HepG2 (cell line): ENCODE results near the gene PDE9A. TPM values are rescaled to one million over a fixed set of nuclear protein-coding genes. Genes with fewer than 3 reads are reported as not detected.
A peak's percentile ranks its signal among the peaks of the same experiment; 100 is the strongest.

ENCODE experiments used
- AGO1 ChIP-seq: fragments of 200-400 bp; formaldehyde crosslinking; IDR thresholded peaks from 2 replicates; pipeline ENCODE4 v1.6.1; 2017; ENCODE audit warnings: mild to moderate bottlenecking, low read depth, low read length, moderate library complexity; ENCODE audit not compliant: poor library complexity, severe bottlenecking
- ATF7-NPFF ChIP-seq: sonication (generic); formaldehyde crosslinking; IDR thresholded peaks from 2 replicates; pipeline ENCODE4 v1.8.1; 2023; ENCODE audit warnings: mild to moderate bottlenecking, low read depth, missing genetic modification reagents, moderate library complexity
- HOXD1 ChIP-seq: sonication (generic); formaldehyde crosslinking; IDR thresholded peaks from 2 replicates; pipeline ENCODE4 v1.5.0; 2020; ENCODE audit warnings: missing genetic modification reagents
- MAZ ChIP-seq, 2 experiments: sonication (generic) in 1 of 2; formaldehyde crosslinking in 1 of 2; IDR thresholded peaks; 2 replicates each; pipeline versions ENCODE4 v1.5.0 to v1.6.1; 2012 to 2020; ENCODE audit warnings: low read depth in 2 of 2, mild to moderate bottlenecking in 2 of 2, borderline replicate concordance in 1 of 2, improper control_type of control experiment in 1 of 2, low read length in 1 of 2, missing genetic modification reagents in 1 of 2, moderate library complexity in 1 of 2
- MED13 ChIP-seq: sonication (generic); formaldehyde crosslinking; IDR thresholded peaks from 2 replicates; pipeline ENCODE4 v1.5.0; 2020; ENCODE audit warnings: missing genetic modification reagents
- MTA1 ChIP-seq: sonication (generic); formaldehyde crosslinking; IDR thresholded peaks from 2 replicates; pipeline ENCODE4 v1.4.0; 2020; ENCODE audit warnings: missing genetic modification reagents, mild to moderate bottlenecking, borderline replicate concordance
- NFE2L2 ChIP-seq: fragments of 150-350 bp; IDR thresholded peaks from 2 replicates; pipeline ENCODE4 v1.6.1; 2014; ENCODE audit warnings: low read length
- PLRG1 ChIP-seq: fragments of 450-650 bp; conservative IDR thresholded peaks from 2 replicates; pipeline ENCODE4 v1.6.1; 2016
- ZFX ChIP-seq: sonication (generic); formaldehyde crosslinking; IDR thresholded peaks from 2 replicates; pipeline ENCODE4 v1.4.0; 2020; ENCODE audit warnings: mild to moderate bottlenecking, low read depth, missing genetic modification reagents, moderate library complexity
- ZNF878 ChIP-seq: sonication (generic); formaldehyde crosslinking; IDR thresholded peaks from 2 replicates; pipeline ENCODE4 v1.8.1; 2023; ENCODE audit warnings: mild to moderate bottlenecking, missing genetic modification reagents, moderate library complexity
- polyA plus RNA-seq, 8 experiments: library from polyadenylated mRNA; depleted of rRNA in 3 of 8; stranded (reverse) in 7 of 8; unstranded in 1 of 8; fragments of >200 nt; fragmentation: Illumina TruSeq in 4 of 8; extraction: Trizol in 4 of 8; gene quantifications; 2 replicates each; pipeline versions ENCODE4 v1.2.1 to v1.2.3, GENCODE V29; 2011 to 2016; ENCODE audit warnings: low read depth in 4 of 8, missing spikeins in 1 of 8, mixed read lengths in 1 of 8; ENCODE audit not compliant: insufficient read depth in 1 of 8
- total RNA-seq, 5 experiments: library from RNA; depleted of rRNA; stranded (reverse); fragments of >200 nt; fragmentation: Illumina TruSeq; extraction: Trizol; gene quantifications; 2 replicates each; pipeline ENCODE4 v1.2.3, GENCODE V29; 2016; ENCODE audit warnings: low read depth in 1 of 5
- TF ChIP-seq, protein P1 (sequence below): sonication (generic); formaldehyde crosslinking; IDR thresholded peaks from 2 replicates; pipeline ENCODE4 v1.4.0; 2020; ENCODE audit warnings: low read depth, missing genetic modification reagents
- TF ChIP-seq, protein P2 (sequence below): sonication (generic); formaldehyde crosslinking; IDR thresholded peaks from 2 replicates; pipeline ENCODE4 v1.8.1; 2023; ENCODE audit warnings: mild to moderate bottlenecking, inconsistent platforms, moderate library complexity, missing genetic modification reagents, borderline replicate concordance
- TF ChIP-seq, protein P3 (sequence below): sonication (generic); formaldehyde crosslinking; IDR thresholded peaks from 2 replicates; pipeline ENCODE4 v1.5.0; 2020; ENCODE audit warnings: mild to moderate bottlenecking, missing genetic modification reagents
- TF ChIP-seq, protein P4 (sequence below): sonication (generic); formaldehyde crosslinking; IDR thresholded peaks from 2 replicates; pipeline ENCODE4 v1.4.0; 2020; ENCODE audit warnings: missing genetic modification reagents
- TF ChIP-seq, protein P5 (sequence below): sonication (generic); formaldehyde crosslinking; IDR thresholded peaks from 2 replicates; pipeline ENCODE4 v1.4.0; 2020; ENCODE audit warnings: mild to moderate bottlenecking, missing genetic modification reagents

Gene PDE9A
- total and polyA plus RNA-seq, 2 of the 13 experiments (the other 11 are each of a cell fraction or from before 2014, with no cell fraction given) = 4.6 to 19.7 TPM

DNA sequence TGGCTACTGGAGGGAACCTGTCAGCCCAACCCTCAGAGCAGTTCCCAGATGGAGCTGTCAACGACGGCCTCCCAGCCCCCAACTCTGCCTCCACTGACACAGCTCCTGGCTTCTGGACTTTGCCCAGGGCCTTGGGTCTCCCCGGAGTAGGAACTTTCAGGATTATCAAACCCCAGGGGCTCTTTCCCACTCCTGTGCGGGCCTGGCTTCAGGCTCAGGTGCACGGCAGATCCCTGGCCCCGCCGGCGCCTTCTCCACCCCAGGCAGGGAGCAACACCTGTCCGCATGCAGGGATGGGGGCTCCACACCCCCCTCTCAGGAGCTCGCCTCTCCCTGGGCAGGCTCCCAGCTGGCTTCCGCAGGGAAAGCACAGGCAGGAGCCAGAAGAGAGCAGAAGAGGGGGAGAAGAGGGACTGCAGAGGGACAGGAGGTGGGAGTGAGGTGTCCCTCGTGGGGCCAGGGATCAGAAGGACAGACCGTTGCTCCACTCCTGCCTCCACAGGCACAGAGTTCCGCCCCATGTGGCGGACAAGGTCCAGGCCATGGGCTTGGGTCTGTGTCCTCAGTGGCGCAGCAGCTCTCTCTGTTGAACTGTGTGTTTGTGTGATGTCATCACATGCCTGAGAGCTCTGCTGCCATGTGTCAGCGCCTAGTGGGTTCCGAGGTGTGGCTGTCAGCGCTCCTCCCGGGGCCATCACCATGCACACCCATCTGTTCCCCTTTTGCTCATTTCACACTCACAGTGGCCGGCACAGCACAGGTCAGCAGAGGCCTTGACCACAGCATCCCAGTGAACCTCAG, 107.7 kb downstream of the PDE9A start (continued):
- TF ChIP-seq, protein P1, sequence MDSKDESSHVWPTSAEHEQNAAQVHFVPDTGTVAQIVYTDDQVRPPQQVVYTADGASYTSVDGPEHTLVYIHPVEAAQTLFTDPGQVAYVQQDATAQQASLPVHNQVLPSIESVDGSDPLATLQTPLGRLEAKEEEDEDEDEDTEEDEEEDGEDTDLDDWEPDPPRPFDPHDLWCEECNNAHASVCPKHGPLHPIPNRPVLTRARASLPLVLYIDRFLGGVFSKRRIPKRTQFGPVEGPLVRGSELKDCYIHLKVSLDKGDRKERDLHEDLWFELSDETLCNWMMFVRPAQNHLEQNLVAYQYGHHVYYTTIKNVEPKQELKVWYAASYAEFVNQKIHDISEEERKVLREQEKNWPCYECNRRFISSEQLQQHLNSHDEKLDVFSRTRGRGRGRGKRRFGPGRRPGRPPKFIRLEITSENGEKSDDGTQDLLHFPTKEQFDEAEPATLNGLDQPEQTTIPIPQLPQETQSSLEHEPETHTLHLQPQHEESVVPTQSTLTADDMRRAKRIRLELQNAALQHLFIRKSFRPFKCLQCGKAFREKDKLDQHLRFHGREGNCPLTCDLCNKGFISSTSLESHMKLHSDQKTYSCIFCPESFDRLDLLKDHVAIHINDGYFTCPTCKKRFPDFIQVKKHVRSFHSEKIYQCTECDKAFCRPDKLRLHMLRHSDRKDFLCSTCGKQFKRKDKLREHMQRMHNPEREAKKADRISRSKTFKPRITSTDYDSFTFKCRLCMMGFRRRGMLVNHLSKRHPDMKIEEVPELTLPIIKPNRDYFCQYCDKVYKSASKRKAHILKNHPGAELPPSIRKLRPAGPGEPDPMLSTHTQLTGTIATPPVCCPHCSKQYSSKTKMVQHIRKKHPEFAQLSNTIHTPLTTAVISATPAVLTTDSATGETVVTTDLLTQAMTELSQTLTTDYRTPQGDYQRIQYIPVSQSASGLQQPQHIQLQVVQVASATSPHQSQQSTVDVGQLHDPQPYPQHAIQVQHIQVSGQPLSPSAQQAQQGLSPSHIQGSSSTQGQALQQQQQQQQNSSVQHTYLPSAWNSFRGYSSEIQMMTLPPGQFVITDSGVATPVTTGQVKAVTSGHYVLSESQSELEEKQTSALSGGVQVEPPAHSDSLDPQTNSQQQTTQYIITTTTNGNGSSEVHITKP (CRISPR knock-in tag) = no peak
- TF ChIP-seq MED13 (CRISPR knock-in tag) (no peak), MTA1 (CRISPR knock-in tag) (peak; percentile 62; the same call in 1 of the 2 replicates), NFE2L2 (no peak), ZNF878 (CRISPR knock-in tag) (no peak), PLRG1 (no peak), MAZ (IDR thresholded peaks at IDR 0.05; ENCODE audit: borderline replicate concordance, low read depth, low read length) (no peak), MAZ (CRISPR knock-in tag; IDR thresholded peaks at IDR 0.05; ENCODE audit: low read depth) (no peak; the same call in 1 of the 2 replicates), HOXD1 (CRISPR knock-in tag) (no peak), ZFX (CRISPR knock-in tag) (peak; percentile 58), AGO1 (no peak), ATF7-NPFF (no peak)
- TF ChIP-seq, protein P2, sequence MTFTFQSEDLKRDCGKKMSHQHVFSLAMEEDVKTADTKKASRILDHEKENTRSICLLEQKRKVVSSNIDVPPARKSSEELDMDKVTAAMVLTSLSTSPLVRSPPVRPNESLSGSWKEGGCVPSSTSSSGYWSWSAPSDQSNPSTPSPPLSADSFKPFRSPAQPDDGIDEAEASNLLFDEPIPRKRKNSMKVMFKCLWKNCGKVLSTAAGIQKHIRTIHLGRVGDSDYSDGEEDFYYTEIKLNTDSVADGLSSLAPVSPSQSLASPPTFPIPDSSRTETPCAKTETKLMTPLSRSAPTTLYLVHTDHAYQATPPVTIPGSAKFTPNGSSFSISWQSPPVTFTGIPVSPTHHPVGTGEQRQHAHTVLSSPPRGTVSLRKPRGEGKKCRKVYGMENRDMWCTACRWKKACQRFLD (CRISPR knock-in tag) = no peak
- TF ChIP-seq, protein P3, sequence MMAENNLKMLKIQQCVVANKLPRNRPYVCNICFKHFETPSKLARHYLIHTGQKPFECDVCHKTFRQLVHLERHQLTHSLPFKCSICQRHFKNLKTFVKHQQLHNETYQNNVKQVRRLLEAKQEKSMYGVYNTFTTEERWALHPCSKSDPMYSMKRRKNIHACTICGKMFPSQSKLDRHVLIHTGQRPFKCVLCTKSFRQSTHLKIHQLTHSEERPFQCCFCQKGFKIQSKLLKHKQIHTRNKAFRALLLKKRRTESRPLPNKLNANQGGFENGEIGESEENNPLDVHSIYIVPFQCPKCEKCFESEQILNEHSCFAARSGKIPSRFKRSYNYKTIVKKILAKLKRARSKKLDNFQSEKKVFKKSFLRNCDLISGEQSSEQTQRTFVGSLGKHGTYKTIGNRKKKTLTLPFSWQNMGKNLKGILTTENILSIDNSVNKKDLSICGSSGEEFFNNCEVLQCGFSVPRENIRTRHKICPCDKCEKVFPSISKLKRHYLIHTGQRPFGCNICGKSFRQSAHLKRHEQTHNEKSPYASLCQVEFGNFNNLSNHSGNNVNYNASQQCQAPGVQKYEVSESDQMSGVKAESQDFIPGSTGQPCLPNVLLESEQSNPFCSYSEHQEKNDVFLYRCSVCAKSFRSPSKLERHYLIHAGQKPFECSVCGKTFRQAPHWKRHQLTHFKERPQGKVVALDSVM (CRISPR knock-in tag) = peak; percentile 73
- TF ChIP-seq, protein P4, sequence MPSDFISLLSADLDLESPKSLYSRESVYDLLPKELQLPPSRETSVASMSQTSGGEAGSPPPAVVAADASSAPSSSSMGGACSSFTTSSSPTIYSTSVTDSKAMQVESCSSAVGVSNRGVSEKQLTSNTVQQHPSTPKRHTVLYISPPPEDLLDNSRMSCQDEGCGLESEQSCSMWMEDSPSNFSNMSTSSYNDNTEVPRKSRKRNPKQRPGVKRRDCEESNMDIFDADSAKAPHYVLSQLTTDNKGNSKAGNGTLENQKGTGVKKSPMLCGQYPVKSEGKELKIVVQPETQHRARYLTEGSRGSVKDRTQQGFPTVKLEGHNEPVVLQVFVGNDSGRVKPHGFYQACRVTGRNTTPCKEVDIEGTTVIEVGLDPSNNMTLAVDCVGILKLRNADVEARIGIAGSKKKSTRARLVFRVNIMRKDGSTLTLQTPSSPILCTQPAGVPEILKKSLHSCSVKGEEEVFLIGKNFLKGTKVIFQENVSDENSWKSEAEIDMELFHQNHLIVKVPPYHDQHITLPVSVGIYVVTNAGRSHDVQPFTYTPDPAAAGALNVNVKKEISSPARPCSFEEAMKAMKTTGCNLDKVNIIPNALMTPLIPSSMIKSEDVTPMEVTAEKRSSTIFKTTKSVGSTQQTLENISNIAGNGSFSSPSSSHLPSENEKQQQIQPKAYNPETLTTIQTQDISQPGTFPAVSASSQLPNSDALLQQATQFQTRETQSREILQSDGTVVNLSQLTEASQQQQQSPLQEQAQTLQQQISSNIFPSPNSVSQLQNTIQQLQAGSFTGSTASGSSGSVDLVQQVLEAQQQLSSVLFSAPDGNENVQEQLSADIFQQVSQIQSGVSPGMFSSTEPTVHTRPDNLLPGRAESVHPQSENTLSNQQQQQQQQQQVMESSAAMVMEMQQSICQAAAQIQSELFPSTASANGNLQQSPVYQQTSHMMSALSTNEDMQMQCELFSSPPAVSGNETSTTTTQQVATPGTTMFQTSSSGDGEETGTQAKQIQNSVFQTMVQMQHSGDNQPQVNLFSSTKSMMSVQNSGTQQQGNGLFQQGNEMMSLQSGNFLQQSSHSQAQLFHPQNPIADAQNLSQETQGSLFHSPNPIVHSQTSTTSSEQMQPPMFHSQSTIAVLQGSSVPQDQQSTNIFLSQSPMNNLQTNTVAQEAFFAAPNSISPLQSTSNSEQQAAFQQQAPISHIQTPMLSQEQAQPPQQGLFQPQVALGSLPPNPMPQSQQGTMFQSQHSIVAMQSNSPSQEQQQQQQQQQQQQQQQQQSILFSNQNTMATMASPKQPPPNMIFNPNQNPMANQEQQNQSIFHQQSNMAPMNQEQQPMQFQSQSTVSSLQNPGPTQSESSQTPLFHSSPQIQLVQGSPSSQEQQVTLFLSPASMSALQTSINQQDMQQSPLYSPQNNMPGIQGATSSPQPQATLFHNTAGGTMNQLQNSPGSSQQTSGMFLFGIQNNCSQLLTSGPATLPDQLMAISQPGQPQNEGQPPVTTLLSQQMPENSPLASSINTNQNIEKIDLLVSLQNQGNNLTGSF (CRISPR knock-in tag) = no peak
- TF ChIP-seq, protein P5, sequence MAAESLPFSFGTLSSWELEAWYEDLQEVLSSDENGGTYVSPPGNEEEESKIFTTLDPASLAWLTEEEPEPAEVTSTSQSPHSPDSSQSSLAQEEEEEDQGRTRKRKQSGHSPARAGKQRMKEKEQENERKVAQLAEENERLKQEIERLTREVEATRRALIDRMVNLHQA (CRISPR knock-in tag) = no peak
